Measurements from ENCODE around the gene POU2AF1. TPM values are rescaled to one million over a fixed set of nuclear protein-coding genes. Genes with fewer than 3 reads are reported as not detected.

Gene POU2AF1
- total RNA-seq, 2 experiments from 2014 or later: 3.6 to 4.5 TPM

DNA sequence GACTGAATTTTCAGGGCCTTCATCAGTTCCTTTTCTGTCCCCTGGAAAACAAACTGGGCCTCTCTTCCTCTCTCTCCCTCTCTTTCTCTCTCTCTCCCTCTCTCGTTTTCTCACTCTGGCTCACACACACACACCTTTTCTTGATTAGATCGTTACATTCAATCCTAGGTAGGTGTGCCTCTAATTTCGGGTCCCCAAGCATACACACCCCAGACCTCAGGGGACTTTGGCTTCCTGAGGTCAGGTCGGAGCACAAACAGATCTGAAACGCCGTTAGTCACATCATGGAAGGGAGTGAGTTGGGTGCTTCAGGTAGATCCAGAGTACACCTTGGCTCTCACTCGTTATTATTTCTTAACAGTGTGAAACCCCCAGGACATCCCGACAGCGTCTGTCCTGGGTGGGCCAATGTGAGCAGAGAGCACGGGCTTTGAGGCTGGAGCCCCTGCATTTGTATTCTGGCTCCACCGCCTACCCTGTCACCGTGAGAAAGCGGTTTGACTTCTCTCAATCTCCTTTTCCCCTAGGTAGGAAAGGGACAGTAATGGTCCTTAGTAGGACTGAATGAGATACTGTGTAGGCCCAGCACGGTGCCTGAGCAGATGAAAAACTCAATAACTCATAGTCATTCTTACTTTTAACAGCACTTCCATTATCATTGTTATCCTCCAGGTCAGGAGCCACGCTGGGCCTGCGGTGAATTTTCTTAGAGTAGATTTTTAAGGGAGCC lies 37.3 kb upstream of the POU2AF1 start:
- Mint-ChIP-seq H3K27ac (peak overlapping the region; percentile 83), H3K4me3 (no peak overlapping the region), H3K36me3 (ENCODE audit: low read depth) (no peaks in the 10 kb centered on the region), H3K9me3 (no peaks in the 10 kb centered on the region), H3K4me1 (ENCODE audit: low read depth) (peaks cover 48% of the 10 kb centered on the region), H3K27me3 (no peaks in the 10 kb centered on the region)
- ChIA-PET CTCF (interaction anchor here (0.8 to 16.6 kb wide), 7 partner anchors 11 to 134 kb away, joined by 3 to 330 read pairs (median 3); partner anchors contain the start of gene POU2AF1), POLR2A (interaction anchor here (1.2 kb wide), 1 partner anchor 38 kb away, joined by 9 read pairs; the partner anchor contains the start of gene POU2AF1)
- no peak for DNase-seq
- no peak for ATAC-seq
- intact Hi-C loops (cut with micrococcal nuclease): loop anchor here (5.0 kb wide), 1 partner anchor 39 kb away; the partner anchor contains the start of gene POU2AF1
- TF ChIP-seq, protein P1, sequence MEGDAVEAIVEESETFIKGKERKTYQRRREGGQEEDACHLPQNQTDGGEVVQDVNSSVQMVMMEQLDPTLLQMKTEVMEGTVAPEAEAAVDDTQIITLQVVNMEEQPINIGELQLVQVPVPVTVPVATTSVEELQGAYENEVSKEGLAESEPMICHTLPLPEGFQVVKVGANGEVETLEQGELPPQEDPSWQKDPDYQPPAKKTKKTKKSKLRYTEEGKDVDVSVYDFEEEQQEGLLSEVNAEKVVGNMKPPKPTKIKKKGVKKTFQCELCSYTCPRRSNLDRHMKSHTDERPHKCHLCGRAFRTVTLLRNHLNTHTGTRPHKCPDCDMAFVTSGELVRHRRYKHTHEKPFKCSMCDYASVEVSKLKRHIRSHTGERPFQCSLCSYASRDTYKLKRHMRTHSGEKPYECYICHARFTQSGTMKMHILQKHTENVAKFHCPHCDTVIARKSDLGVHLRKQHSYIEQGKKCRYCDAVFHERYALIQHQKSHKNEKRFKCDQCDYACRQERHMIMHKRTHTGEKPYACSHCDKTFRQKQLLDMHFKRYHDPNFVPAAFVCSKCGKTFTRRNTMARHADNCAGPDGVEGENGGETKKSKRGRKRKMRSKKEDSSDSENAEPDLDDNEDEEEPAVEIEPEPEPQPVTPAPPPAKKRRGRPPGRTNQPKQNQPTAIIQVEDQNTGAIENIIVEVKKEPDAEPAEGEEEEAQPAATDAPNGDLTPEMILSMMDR (IDR thresholded peaks at IDR 0.05): no peak

DNA sequence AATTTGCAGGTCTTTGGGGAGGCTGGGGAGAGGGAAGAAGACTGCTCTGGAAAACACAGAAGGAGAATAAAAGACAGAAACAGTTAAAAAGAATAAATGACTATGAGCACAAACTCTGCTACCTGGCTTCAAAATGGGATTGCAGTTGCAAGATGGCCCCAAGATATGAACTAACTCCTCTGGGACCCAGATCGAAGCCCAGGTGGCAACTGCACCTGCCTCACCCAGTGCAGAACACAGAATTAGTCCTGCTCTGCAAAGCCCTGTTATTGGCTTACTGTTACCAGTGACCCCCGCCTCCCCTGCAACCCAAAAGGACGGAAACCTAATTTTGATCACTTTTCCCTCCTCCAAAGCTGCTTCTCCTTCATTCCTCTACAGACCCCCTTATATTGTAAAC lies 35.9 kb upstream of the POU2AF1 start:
- ChIA-PET CTCF (interaction anchor here (1.1 to 1.8 kb wide), 2 partner anchors 9 to 55 kb away, joined by 3 to 4 read pairs; no protein-coding TSS in a partner anchor), POLR2A (no interaction called here)
- Mint-ChIP-seq H3K36me3 (ENCODE audit: low read depth) (no peaks in the 10 kb centered on the region), H3K4me3 (no peak overlapping the region), H3K27ac (peak overlapping the region; percentile 26), H3K9me3 (no peaks in the 10 kb centered on the region), H3K4me1 (ENCODE audit: low read depth) (peaks cover 48% of the 10 kb centered on the region), H3K27me3 (no peaks in the 10 kb centered on the region)
- DNase-seq: no peak
- TF ChIP-seq, protein P1 (IDR thresholded peaks at IDR 0.05): no peak
- intact Hi-C loops (cut with micrococcal nuclease): loop anchor here (5.0 kb wide), 1 partner anchor 38 kb away; the partner anchor contains the start of gene POU2AF1
- no peak for ATAC-seq

DNA sequence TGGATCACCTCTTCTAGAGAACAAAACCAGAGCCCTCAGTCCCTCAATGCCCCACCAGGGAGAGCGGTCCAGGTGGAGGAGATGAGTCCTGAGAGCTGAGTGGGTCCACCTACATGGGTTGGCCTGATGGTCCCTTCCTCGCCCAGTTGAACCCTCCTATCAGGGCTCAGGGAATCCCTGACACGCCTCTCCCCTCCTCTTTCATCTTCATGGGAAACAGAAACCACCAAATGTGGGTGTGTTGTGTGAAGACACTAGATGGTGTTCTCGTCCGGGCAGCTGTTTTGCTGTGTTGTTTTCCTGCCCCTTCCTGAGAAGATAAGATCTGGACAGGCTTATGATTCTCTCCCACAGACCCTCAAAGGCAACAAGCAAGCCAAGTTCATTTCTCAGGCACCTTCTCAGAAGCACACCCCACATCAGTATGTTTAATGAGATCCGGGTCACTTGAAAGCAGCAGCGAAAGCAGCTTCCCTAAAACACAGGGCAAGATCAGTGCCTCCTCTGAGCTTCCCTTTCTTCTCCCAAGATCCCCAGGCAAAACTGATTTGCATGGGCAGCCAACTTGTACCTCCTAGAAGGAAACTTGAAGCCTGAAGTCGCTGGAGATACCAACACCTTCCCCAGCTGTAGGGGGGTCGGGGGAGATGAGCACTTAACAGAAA lies 35.3 kb upstream of the POU2AF1 start:
- H3K27ac Mint-ChIP-seq: peak overlapping the region; percentile 77
- TF ChIP-seq, protein P1 (IDR thresholded peaks at IDR 0.05): no peak
- H3K27me3 Mint-ChIP-seq: no peaks in the 10 kb centered on the region
- H3K4me1 Mint-ChIP-seq (ENCODE audit: low read depth): peaks cover 51% of the 10 kb centered on the region
- ChIA-PET CTCF (interaction anchor here (1.0 to 3.1 kb wide), 5 partner anchors 9 to 131 kb away, joined by 3 to 18 read pairs (median 4); no protein-coding TSS in a partner anchor), POLR2A (no interaction called here)
- ATAC-seq (peak; percentile 25), DNase-seq (peak; percentile 31)
- H3K4me3 Mint-ChIP-seq: peak overlapping the region; percentile 7
- no peaks in the 10 kb centered on the region for H3K36me3 Mint-ChIP-seq (ENCODE audit: low read depth)
- intact Hi-C loops (cut with micrococcal nuclease): no loop called here
- H3K9me3 Mint-ChIP-seq: no peaks in the 10 kb centered on the region

DNA sequence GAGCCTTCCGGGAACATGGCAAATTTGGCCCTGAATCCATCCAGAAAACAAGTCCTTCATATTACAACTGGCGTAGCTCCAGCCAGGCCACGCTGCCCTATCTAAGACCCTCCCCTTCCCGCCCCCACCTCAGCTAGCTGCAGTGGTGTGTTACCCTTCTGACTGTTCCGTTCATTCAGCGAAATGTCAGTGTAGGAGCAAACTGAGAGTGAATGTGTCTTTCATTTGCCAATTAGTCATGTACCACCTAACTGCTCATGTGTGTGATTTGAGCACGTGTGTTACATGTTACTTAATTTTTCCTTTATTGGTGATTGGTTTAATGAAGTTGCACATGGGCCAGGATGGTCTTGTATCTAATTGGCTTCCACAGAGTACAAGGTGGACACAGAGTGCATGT lies 34.8 kb upstream of the POU2AF1 start:
- DNase-seq: peak; percentile 72
- intact Hi-C loops (cut with micrococcal nuclease): no loop called here
- CTCF ChIA-PET: interaction anchor here (1.0 to 3.1 kb wide), 4 partner anchors 10 to 131 kb away, joined by 3 to 18 read pairs (median 4); no protein-coding TSS in a partner anchor
- Mint-ChIP-seq H3K4me3 (no peak overlapping the region), H3K36me3 (ENCODE audit: low read depth) (no peaks in the 10 kb centered on the region), H3K27ac (peak overlapping the region; percentile 77), H3K9me3 (no peaks in the 10 kb centered on the region), H3K4me1 (ENCODE audit: low read depth) (peaks cover 55% of the 10 kb centered on the region), H3K27me3 (no peaks in the 10 kb centered on the region)
- TF ChIP-seq, protein P1 (IDR thresholded peaks at IDR 0.05): no peak
- ATAC-seq: peak; percentile 79
- POLR2A ChIA-PET: interaction anchor here (0.6 kb wide), 1 partner anchor 71 kb away, joined by 4 read pairs; no protein-coding TSS in a partner anchor

Measured in activated CD8-positive, alpha-beta T cell treated with anti-CD3 and anti-CD28 coated beads for 36 hours (primary cell).